CD4-positive, alpha-beta T cell treated with Interleukin-21 for 1 hour (primary cell): ENCODE results near the gene SRPK2.

Experiments
- DNase-seq: peaks from one replicate; pipeline ENCODE4 v3.0.0-alpha.2; 2020

Gene SRPK2

DNA sequence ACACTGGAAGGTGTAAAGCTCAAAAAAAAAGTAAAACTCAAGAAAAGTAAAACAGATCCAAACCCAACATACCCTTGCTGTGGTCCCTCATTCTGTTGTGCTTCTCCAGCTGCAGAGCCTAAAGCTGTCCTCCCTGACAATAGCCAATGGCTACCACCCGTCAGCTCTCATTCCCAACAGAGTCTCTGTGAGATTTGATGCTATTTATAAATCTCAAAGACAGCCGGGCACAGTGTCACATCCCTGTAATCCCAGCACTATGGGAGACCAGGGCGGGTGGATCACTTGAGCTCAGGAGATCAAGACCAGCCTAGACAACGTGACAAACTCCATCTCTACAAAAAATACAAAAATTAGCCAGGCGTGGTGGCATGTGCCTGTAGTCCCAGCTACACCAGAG is 258.7 kb downstream of the SRPK2 start:
- no peak for DNase-seq

DNA sequence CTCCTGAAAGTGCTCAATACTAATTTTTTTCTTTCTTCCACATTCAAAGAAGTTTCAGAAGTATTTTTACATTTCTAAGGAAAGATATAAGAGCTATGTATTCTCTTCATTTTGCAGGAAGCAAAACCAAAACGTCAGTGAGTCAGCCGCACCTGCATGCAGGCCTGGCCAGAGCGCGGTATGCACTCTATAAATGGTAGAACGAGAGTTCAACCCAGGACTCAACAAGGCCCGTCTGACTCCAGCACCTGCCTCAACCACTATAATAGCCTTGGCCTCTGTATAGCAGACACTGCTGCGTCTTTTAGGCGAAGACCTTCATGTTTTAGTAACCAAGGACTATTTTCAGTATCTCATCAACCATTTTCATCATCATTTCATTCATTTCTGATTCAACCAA is 261.5 kb downstream of the SRPK2 start:
- no peak for DNase-seq

DNA sequence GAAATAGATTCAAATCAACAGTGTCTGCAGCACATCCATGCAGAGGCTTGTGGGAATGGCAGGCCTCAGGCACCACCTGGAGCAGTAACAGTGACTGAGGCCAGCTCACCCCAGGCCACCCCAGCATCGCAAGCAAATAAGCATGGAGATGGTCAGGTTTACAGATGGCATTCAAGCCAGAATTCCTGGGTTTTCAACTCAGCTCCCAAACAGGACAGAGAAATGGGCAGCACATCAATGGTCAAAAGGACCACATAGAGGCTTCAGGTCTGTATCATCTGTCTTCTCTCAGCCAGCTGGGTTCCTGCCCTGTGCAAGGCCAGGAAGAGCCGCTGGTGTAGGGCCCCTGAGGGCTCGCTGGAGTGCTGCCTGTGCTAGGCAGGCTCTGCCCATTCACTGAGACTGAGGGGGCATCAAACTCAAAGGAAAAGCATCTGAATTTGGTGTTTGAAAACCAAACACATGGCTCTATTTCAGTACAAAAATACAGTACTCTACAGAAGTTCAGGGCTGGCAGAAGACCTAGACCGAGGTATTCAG is 262.2 kb downstream of the SRPK2 start:
- no peak for DNase-seq

DNA sequence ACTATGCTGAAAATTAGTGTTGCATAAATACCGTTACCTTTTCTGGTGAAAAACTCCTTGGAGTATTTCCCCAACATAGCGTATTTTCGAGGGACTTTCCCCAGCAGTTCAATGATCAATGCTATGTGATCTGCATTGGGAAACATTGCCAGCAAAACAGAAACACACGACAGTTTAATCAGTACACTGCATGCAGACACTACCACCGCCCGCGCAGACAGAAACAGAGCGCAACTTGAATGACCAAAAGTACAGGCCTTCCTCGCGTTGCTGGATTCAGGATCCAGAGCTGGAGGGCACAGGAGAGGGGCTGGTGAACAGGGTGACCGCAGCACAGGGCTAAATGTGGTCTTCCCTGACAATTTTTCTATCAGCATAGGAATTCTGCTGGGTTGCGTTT is 263.0 kb downstream of the SRPK2 start:
- DNase-seq, result no peak

DNA sequence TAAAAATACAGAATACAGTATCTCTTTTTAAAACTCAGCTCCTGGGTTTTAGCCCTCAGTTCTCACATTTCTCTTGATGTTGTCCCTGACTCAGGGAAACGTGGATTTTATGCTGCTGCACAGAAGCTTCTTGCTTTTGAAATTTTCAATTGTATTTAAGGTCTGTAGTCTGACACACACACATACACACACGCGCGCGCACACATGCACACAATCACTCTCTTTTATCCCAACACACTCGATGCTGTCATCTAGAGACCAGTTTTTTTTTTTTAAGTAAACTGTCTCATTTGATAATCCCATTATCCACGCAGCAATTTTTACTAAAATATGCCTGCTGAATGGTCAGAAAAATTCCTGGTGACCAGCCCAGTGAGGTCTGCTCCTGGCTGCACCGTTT is 266.1 kb downstream of the SRPK2 start:
- no peak for DNase-seq

DNA sequence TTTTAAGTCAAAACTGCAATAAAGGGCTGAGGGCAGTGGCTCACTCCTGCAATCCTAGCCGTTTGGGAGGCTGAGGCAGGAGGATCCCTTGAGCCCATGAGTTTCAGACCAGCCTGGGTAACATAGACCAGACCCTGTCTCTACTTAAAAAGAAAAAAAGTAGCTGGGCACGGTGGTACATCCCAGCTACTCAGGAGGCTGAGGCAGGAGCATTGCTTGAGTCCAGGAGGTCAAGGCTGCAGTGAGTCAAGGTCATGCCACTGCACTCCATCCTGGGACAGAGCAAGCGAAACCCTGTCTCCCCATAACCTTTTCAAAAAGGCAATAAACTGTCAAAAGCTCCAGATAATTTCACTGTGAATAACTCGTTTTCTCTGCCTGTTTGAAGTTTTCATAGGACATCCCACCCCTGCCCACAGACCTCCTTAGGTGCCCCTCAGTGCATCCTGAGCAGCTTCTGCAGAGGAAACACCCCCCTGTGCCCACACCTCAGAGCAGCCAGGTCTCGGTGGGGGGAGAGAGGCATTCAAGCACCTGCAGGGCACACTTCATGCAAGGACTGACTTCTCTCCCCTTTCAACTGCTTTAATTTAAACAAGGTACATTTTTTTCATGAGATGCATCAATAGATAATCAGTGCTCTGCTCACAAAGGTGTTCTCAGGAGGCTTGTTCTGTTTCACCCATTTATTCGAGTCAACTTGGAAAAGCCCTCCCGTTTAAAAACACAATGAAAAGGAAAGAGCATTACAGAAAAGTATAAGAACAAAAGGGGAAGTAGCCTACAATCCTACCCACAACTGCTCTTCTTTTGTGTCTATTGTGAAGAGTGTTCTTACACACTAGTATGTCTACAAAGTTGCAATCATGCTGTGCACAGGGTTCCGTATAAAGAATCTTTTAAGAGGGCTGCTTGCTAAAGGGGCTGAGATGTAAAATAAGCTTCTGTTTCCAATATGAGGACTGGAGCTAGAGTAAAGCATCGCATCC is 269.8 kb downstream of the SRPK2 start:
- no peak for DNase-seq

DNA sequence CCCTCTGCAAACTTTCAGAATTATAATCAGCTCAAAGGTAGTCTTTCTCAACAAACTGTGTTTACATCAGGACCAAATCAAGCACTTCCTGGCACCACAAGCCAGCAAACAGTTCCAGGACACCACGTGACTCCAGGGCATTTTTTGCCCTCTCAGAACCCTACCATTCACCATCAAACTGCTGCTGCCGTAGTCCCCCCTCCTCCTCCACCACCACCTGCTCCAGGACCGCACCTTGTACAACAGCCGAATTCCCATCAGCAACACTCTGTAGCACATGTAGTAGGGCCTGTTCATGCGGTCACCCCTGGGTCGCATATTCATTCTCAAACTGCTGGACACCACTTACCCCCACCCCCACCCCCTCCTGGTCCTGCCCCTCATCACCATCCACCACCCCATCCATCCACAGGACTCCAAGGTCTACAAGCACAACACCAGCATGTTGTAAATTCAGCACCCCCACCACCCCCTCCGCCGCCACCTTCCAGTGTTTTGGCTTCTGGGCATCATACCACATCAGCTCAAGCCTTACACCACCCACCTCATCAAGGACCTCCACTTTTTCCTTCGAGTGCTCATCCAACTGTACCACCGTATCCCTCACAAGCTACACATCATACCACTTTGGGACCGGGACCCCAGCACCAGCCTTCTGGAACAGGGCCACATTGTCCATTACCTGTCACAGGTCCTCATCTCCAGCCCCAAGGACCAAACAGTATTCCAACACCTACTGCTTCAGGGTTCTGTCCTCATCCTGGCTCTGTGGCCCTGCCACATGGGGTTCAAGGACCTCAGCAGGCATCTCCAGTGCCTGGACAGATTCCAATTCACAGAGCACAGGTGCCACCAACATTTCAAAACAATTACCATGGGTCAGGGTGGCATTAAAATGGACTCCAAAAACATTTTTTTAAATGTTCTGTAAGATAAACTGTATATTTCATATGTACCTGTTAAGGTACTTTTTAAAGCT is 276.0 kb downstream of the SRPK2 start:
- no peak for DNase-seq

DNA sequence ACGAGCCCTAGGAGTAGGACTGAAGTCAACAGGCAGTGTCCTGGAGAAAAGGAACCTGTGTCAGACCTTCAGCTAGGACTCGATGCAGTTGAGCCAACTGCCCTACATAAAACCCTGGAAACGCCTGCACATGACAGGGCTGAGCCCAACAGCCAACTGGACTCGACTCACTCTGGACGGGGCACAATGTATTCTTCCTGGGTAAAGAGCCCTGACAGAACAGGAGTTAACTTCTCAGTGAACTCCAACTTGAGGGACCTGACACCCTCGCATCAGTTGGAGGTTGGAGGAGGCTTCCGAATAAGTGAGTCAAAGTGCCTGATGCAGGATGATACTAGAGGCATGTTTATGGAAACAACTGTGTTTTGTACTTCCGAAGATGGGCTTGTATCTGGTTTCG is 281.3 kb downstream of the SRPK2 start:
- no peak for DNase-seq

DNA sequence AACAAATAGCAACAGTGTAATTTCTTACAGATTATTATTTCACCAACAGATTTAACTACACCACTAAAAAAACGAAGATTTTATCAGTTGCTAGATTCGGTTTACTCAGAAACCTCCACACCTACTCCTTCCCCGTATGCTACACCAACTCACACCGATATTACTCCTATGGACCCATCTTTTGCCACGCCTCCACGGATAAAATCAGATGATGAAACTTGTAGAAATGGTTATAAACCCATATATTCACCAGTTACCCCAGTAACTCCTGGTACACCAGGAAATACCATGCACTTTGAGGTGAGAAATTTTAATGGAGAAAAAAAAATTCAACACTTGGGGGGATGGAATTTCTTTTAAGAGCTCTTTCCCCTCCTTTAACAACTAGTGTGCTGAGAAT is 282.2 kb downstream of the SRPK2 start:
- no peak for DNase-seq

DNA sequence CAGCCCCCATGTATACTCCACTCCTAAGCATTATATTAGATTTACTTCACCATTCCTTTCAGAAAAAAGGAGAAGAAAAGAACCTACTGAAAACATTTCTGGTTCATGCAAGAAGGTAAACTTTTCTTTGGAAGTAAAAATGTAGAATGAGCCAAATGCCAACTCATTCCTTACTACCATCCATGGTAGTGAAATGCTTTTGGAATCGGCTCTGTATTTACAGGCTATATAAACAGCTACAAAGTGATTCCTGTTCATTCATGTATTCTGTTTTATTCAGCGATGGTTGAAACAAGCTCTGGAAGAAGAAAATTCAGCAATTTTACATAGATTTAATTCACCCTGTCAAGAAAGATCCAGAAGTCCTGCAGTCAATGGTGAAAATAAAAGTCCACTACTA is 283.1 kb downstream of the SRPK2 start:
- DNase-seq, result no peak

DNA sequence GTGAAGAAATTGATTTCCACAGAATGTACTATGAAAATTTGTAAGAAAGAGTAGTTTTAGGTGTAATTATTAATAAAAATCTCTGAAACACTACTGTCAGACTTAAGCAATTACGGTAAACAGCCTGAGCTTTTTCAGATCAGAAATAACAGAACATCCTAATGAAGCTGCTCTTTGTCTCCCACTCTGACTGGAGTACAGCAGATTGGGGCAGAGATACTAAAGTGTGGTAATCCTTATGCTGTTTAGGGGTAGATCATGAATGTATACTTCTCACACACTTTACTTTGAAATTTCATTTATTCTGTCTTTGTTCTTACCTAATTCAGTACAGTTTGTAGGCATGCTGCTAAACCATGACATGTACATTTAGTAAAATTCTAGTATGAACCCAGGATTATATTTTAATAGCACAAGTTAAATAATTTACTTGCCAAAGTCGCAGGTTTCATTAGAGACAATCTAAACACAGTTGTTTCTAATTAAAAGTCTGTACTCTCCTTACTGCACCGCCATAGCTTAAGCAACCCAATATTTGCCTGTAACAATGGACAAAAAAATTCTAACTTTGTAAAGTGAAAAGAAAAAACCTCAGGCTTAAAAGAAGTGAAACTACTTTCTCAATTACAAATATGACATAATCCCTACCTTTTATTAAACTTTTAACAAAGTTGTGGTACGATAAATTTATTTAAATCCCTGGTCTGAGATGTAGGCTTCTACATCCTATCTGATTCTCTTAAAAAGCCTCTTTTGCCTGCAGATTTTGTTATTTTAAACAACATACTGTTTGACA is 286.0 kb downstream of the SRPK2 start:
- no peak for DNase-seq

DNA sequence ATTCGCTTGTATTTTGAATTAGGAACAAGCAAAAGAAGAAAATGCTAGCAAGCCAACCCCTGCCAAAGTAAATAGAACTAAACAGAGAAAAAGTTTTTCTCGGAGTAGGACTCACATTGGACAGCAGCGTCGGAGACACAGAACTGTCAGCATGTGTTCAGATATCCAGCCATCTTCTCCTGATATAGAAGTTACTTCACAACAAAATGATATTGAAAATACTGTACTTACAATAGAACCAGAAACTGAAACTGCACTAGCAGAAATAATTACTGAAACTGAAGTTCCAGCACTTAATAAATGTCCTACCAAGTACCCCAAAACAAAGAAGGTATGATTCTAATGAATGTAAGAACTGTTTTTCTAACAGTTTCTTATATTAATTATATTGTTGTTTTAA is 286.9 kb downstream of the SRPK2 start:
- no peak for DNase-seq

DNA sequence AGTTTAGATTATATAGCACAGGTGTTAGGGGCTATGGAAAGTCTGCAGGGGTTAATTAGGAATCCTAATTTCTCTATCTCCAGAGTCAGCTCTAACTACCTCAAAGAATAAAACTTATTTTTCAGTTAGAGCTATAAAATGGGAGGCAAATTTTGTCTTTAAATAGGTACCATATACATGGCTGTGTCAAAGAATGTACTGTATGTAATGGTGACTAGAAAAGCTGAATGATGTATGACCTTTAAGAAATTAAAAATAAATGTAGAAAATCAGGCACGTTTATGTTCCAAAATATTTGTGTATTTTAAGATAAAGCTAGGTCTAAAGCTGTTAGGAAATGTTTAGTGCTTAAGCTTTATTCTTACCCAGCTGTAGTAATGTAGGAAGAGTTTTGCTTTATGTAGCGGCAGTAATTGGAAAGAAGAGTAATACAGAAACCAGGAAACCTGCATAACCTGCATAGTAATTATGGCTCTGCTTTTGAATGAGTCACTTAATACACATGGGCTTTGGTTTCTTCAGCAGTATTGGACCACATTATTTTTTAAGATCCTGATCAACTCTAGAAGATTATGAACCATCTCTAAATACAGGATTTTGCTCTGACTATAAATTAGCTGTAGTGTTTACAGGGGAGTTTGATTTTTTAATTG is 289.7 kb downstream of the SRPK2 start:
- no peak for DNase-seq

DNA sequence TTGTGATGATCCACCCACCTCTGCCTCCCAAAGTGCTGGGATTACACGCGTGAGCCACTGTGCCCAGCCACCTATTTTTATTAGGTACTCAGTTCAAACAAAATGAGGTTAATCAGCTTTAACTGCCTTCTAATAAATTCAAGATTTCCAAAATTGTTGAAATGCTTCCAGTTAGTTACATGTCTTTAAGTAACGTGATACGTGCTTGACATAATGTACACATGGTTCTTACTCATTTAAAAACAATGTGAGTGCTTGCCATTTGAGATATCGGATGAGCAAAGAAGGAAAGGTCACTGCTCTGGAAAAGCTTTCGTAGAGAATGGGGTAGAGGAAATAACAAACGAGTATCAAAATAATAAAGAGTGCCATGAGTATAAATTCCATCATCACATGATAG is 291.1 kb downstream of the SRPK2 start:
- no peak for DNase-seq

DNA sequence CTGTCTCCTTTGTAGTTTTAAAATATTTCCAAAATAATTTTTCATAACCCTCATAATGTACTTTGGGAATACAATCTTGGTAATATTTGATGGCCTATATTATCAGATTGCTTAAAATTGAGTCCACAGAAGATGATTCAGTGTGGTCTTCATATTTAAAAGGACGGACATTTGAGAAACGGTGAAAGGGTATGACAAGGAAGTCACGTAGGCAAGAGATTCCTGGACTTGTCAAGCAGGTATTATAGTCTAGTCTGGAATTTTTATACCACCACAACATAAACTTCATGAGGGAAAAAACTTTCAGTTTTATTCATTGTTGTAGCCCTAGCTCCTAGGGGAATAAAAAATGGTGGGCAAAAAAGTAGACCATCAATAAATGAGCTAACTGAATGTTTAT is 292.4 kb downstream of the SRPK2 start:
- DNase-seq, result no peak

DNA sequence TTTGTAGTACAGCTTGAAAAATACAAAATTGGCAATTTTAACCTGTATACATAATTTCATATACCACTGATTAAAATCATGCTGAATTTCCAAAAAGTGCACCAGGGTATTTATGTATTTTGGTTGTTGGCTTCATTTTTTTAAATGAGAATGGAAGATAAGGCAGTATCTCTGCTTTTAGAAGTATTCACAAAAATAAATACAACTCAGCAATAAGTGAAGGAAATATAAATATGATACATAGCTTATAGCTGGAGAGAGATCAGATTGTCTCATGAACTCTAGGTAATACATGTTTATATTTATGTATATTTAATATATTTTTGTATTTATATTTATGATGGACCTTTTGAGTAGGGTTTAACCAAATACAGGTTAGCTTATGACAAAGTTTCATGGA is 293.8 kb downstream of the SRPK2 start:
- no peak for DNase-seq

DNA sequence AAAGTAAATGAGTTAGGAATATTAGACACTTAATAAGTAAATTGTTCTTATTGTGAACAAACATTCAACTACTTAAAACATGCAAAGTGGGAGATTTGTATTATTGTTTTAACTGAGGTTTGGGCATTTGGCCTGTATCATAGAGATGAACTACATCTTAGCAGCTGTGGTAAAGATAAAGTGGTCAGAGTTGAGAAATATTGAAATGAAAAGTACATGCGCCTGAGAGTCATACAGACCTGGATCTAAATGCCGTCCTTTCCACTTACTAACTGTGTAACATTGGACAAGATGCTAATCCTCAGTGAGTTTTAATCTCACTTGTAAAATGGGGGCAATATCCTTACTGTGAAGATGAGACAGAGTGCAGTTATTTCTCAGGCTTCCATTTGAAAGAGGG is 300.3 kb downstream of the SRPK2 start:
- DNase-seq, result no peak

DNA sequence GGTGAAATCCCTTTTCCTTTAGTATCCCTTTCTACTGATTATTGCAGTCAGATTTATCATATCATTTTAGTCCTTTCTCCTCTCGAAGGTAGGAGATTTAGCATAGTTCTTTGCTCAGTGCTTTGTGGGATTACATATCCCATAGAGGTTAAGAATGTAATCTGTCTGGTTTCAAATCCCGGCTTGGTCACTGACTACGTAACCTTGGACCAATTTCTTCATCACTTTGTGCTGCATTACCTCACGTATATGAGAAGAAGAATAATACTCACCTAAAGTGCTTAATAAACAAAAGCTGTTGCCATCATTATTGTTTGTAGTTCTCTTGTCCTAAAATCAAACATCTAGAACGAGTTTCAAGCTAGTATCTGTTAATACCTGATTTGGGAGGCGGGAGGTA is 300.7 kb downstream of the SRPK2 start:
- no peak for DNase-seq

DNA sequence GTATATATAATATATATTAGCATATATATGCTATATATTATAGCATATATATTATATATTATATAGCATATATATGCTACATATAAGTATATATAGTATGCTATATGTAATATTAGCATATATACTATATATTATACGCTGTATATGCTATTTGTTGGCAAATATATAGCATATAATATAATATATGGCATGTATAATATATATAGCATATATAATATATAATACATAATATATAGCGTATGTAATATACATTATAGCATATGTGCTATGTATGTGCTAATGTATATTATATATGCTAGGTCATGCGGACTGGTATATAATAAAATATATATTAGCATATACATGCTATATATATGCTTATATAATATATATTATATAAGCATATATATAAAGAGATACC is 301.9 kb downstream of the SRPK2 start:
- no peak for DNase-seq

DNA sequence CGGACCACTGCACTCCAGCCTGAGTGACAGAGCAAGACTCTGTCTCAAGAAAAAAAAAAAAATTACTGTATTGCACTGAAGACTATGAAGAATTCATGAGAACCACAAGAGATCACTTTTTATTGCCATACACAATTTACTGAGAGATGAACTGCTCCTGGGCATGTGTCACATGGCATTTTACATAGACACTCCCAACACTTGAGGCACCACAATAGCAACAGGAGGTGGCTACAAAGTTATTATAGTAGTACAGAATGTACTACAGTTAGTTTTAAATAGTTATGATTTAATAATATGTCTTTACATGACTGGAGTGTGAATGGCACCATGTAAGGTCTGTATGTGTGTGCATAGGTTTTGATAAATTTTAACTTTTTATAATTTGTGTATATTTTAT is 304.1 kb downstream of the SRPK2 start:
- no peak for DNase-seq

DNA sequence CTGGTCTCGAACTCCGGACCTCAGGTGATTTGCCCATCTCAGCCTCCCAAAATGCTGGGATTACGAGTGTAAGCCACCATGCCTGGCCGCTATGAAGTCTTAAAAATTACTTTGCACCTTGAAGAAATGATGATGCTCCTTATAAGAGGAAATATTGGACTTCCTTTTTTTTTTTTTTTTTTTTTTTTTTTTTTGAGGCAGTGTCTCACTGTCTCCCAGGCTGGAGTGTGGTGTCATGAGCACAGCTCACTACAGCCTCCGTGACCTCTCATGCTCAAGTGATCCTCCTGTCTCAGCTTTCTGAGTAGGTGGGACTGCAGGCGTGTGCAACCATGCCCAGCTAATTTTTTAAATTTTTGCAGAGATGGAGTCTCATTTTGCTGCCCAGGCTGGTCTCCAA is 309.4 kb downstream of the SRPK2 start:
- no peak for DNase-seq

DNA sequence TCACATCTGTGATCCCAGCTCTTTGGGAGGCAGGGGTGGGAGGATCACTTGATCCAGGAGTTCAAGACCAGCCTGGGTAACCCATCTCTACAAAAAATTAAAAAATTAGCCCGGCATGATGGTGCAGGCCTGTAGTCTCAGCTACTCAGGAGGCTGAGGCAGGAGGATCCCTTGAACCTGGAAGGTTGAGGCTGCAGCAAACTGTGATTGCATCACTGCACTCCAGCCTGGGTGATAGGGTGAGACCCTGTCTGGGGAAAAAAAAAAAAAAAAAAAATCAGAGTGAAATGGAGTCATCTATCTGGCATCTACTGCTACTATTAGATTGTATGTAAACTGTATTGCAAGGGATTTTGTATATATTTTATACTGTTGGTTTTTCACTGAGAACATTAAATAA is 315.6 kb downstream of the SRPK2 start:
- DNase-seq, result no peak
